ENCODE data around the gene ACSM3.

- TF ChIP-seq CTCF (IDR thresholded peaks at IDR 0.05; ENCODE audit: low read depth, low read length) (no peak), POLR2A (IDR thresholded peaks at IDR 0.05; ENCODE audit: extremely low read depth, insufficient read length) (no peak)
Observed at GRCh38 chr16:20767577-20767976, 3.8 kb downstream of the ACSM3 start.

Measured in NB4 (cell line).